ENCODE results near the gene TBX15.

TBX15 gene

GRCh38 chr1:118905671-118906070, 82.5 kb downstream of the TBX15 start:
- no peaks in the 10 kb centered on the region for H3K36me3 ChIP-seq (ENCODE audit: control insufficient read depth, low read length)
- no peaks in the 10 kb centered on the region for H3K9me2 ChIP-seq (replicated peaks; ENCODE audit: control insufficient read depth, low read length)
- no peaks in the 10 kb centered on the region for H3F3A ChIP-seq (ENCODE audit: control insufficient read depth, insufficient read depth)
- no peak overlapping the region for H3K27ac ChIP-seq (ENCODE audit: low read depth, low read length)
- H3K4me3 ChIP-seq (ENCODE audit: low read length): no peak overlapping the region
- no peaks in the 10 kb centered on the region for H3K79me2 ChIP-seq (ENCODE audit: control insufficient read depth, low read length)
- no peaks in the 10 kb centered on the region for H3K4me1 ChIP-seq (ENCODE audit: control insufficient read depth, low read length)
- no peak for TF ChIP-seq CTCF (IDR thresholded peaks at IDR 0.05; ENCODE audit: low read depth, low read length, poor library complexity, severe bottlenecking)
- no peak for TF ChIP-seq EZH2phosphoT487 (IDR thresholded peaks at IDR 0.05; ENCODE audit: borderline replicate concordance, low read length)
- H4K20me1 ChIP-seq (ENCODE audit: control insufficient read depth, insufficient read depth, low read depth, low read length): no peaks in the 10 kb centered on the region
- H3K4me2 ChIP-seq (ENCODE audit: low read length): no peak overlapping the region
- no peaks in the 10 kb centered on the region for H3K27me3 ChIP-seq (ENCODE audit: control insufficient read depth, low read length)
- no peaks in the 10 kb centered on the region for H3K9me3 ChIP-seq (ENCODE audit: control insufficient read depth, insufficient read depth, low read length)

GRCh38 chr1:118905196-118905595, 82.9 kb downstream of the TBX15 start:
- H3K27me3 ChIP-seq (ENCODE audit: control insufficient read depth, low read length): no peaks in the 10 kb centered on the region
- H3K4me2 ChIP-seq (ENCODE audit: low read length): no peak overlapping the region
- H3F3A ChIP-seq (ENCODE audit: control insufficient read depth, insufficient read depth): no peaks in the 10 kb centered on the region
- H4K20me1 ChIP-seq (ENCODE audit: control insufficient read depth, insufficient read depth, low read depth, low read length): no peaks in the 10 kb centered on the region
- no peak for TF ChIP-seq EZH2phosphoT487 (IDR thresholded peaks at IDR 0.05; ENCODE audit: borderline replicate concordance, low read length)
- no peak for TF ChIP-seq CTCF (IDR thresholded peaks at IDR 0.05; ENCODE audit: low read depth, low read length, poor library complexity, severe bottlenecking)
- H3K36me3 ChIP-seq (ENCODE audit: control insufficient read depth, low read length): no peaks in the 10 kb centered on the region
- no peaks in the 10 kb centered on the region for H3K4me1 ChIP-seq (ENCODE audit: control insufficient read depth, low read length)
- H3K9me2 ChIP-seq (replicated peaks; ENCODE audit: control insufficient read depth, low read length): no peaks in the 10 kb centered on the region
- no peak overlapping the region for H3K4me3 ChIP-seq (ENCODE audit: low read length)
- H3K79me2 ChIP-seq (ENCODE audit: control insufficient read depth, low read length): no peaks in the 10 kb centered on the region
- H3K9me3 ChIP-seq (ENCODE audit: control insufficient read depth, insufficient read depth, low read length): no peaks in the 10 kb centered on the region
- H3K27ac ChIP-seq (ENCODE audit: low read depth, low read length): no peak overlapping the region

- Histone ChIP-seq H3K36me3 (ENCODE audit: control insufficient read depth, low read length) (no peaks in the 10 kb centered on the region), H3F3A (ENCODE audit: control insufficient read depth, insufficient read depth) (no peaks in the 10 kb centered on the region), H3K4me2 (ENCODE audit: low read length) (no peak overlapping the region), H3K4me1 (ENCODE audit: control insufficient read depth, low read length) (no peaks in the 10 kb centered on the region), H3K27ac (ENCODE audit: low read depth, low read length) (no peak overlapping the region), H3K9me3 (ENCODE audit: control insufficient read depth, insufficient read depth, low read length) (no peaks in the 10 kb centered on the region), H4K20me1 (ENCODE audit: control insufficient read depth, insufficient read depth, low read depth, low read length) (no peaks in the 10 kb centered on the region), H3K4me3 (ENCODE audit: low read length) (no peak overlapping the region), H3K9me2 (replicated peaks; ENCODE audit: control insufficient read depth, low read length) (no peaks in the 10 kb centered on the region), H3K27me3 (ENCODE audit: control insufficient read depth, low read length) (no peaks in the 10 kb centered on the region), H3K79me2 (ENCODE audit: control insufficient read depth, low read length) (no peaks in the 10 kb centered on the region)
- TF ChIP-seq EZH2phosphoT487 (IDR thresholded peaks at IDR 0.05; ENCODE audit: borderline replicate concordance, low read length): no peak
- TF ChIP-seq CTCF (IDR thresholded peaks at IDR 0.05; ENCODE audit: low read depth, low read length, poor library complexity, severe bottlenecking): no peak
Observed at GRCh38 chr1:118902711-118903191, 85.4 kb downstream of the TBX15 start.
